ENCODE results near the gene SMC6. TPM values are rescaled to one million over a fixed set of nuclear protein-coding genes. Genes with fewer than 3 reads are reported as not detected.

The SMC6 gene
- total and polyA plus RNA-seq, 10 of the 15 experiments (the other 5 are each of a cell fraction or from before 2014, with no cell fraction given): 12.8 to 63.8 (median 38.8) TPM

DNA sequence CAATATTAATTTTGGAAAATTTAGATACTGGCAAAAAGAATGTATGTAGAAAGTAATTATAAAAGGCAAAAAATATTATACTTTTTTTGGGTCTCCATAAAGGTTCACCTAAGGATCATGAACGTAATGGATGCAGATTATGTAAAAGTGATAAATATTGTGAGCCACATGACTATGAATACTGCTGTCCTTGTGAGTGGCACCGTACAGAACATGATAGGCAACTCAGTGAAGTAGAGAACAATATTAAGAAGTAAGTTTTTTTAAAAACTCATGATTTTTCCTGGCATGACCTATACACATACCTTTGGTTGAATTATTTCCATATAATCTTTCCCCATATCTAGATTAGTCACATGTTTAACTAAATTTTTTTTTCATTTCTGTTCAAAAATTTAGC, 18.9 kb upstream of the SMC6 start:
- ChIA-PET RAD21 (ENCODE audit: unreplicated experiment) (interaction anchor here (0.9 to 1.4 kb wide), 2 partner anchors 10 to 16 kb away, joined by 3 read pairs; no protein-coding TSS in a partner anchor), POLR2A (interaction anchor here (1.0 kb wide), 1 partner anchor 13 kb away, joined by 3 read pairs; no protein-coding TSS in a partner anchor), SMC1A (ENCODE audit: uncharacterized antibody, unreplicated experiment) (interaction anchor here (0.6 to 1.7 kb wide), 11 partner anchors 8 to 57 kb away, joined by 3 to 9 read pairs (median 3); no protein-coding TSS in a partner anchor), CTCF (interaction anchor here (1.0 to 1.4 kb wide), 3 partner anchors 39 to 345 kb away, joined by 3 to 4 read pairs (median 3); no protein-coding TSS in a partner anchor)
- Histone ChIP-seq H3K36me3 (ENCODE audit: control insufficient read depth in 2 of 2, insufficient read depth in 2 of 2, low read length in 1 of 2) (peaks cover 1 to 11% of the 10 kb centered on the region in 2 experiments), H3K4me3 (no peak overlapping the region), H4K20me1 (ENCODE audit: control insufficient read depth, insufficient read depth) (no peaks in the 10 kb centered on the region), H2AFZ (ENCODE audit: control insufficient read depth, low read depth, low read length) (no peak overlapping the region), H3K4me1 (ENCODE audit: control insufficient read depth, insufficient read depth, low read length) (no peaks in the 10 kb centered on the region), H3K79me2 (ENCODE audit: control insufficient read depth, insufficient read depth, low read length) (no peaks in the 10 kb centered on the region), H3K9me3 (replicated peaks; ENCODE audit: control insufficient read depth, insufficient read depth, low read length) (no peaks in the 10 kb centered on the region), H3K27ac (ENCODE audit: control insufficient read depth, insufficient read depth) (no peak overlapping the region), H3K27me3 (replicated peaks in 1 of 2; ENCODE audit: control insufficient read depth in 2 of 2, insufficient read depth in 2 of 2, low read length in 1 of 2) (no peaks in the 10 kb centered on the region), H3K4me2 (ENCODE audit: control insufficient read depth, insufficient read depth) (no peak overlapping the region), H3K9ac (ENCODE audit: control insufficient read depth, insufficient read depth, low read length) (no peak overlapping the region)
- ATAC-seq: no peak
- no peak for DNase-seq (ENCODE audit: low read depth, low spot score)
- in situ Hi-C loops (cut with MboI): no loop called here
- FAIRE-seq: peak; percentile 27
- 98% methylated on average over 2 of the region's 2 CpGs for WGBS (ENCODE audit: insufficient coverage, insufficient replicate concordance, low lambda C conversion rate, missing lambda C conversion rate)
- no TSS peak for BruUV-seq (replicated peaks)
- intact Hi-C loops (cut with micrococcal nuclease; ENCODE audit: unreplicated experiment): no loop called here
- no peak for TF ChIP-seq TCF12 (IDR thresholded peaks at IDR 0.05; ENCODE audit: low read depth, low read length)
- TF ChIP-seq, protein P1, sequence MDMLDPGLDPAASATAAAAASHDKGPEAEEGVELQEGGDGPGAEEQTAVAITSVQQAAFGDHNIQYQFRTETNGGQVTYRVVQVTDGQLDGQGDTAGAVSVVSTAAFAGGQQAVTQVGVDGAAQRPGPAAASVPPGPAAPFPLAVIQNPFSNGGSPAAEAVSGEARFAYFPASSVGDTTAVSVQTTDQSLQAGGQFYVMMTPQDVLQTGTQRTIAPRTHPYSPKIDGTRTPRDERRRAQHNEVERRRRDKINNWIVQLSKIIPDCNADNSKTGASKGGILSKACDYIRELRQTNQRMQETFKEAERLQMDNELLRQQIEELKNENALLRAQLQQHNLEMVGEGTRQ (IDR thresholded peaks at IDR 0.05; ENCODE audit: borderline replicate concordance, low read depth, low read length): no peak
- TF ChIP-seq, protein P2, sequence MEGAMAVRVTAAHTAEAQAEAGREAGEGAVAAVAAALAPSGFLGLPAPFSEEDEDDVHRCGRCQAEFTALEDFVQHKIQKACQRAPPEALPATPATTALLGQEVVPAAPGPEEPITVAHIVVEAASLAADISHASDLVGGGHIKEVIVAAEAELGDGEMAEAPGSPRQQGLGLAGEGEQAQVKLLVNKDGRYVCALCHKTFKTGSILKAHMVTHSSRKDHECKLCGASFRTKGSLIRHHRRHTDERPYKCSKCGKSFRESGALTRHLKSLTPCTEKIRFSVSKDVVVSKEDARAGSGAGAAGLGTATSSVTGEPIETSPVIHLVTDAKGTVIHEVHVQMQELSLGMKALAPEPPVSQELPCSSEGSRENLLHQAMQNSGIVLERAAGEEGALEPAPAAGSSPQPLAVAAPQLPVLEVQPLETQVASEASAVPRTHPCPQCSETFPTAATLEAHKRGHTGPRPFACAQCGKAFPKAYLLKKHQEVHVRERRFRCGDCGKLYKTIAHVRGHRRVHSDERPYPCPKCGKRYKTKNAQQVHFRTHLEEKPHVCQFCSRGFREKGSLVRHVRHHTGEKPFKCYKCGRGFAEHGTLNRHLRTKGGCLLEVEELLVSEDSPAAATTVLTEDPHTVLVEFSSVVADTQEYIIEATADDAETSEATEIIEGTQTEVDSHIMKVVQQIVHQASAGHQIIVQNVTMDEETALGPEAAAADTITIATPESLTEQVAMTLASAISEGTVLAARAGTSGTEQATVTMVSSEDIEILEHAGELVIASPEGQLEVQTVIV (IDR thresholded peaks at IDR 0.05; ENCODE audit: borderline replicate concordance, partially characterized antibody): no peak
- TF ChIP-seq SIX5 (IDR thresholded peaks at IDR 0.05; ENCODE audit: low read depth, low read length, severe bottlenecking): no peak
- TF ChIP-seq STAT1 (conservative IDR thresholded peaks at IDR 0.05): no peak
- TF ChIP-seq BHLHE40 (IDR thresholded peaks at IDR 0.05; ENCODE audit: borderline replicate concordance in 1 of 2, low read depth in 2 of 2, low read length in 1 of 2): no peak
- TF ChIP-seq NR2C1 (IDR thresholded peaks at IDR 0.05): no peak
- TF ChIP-seq, protein P3, sequence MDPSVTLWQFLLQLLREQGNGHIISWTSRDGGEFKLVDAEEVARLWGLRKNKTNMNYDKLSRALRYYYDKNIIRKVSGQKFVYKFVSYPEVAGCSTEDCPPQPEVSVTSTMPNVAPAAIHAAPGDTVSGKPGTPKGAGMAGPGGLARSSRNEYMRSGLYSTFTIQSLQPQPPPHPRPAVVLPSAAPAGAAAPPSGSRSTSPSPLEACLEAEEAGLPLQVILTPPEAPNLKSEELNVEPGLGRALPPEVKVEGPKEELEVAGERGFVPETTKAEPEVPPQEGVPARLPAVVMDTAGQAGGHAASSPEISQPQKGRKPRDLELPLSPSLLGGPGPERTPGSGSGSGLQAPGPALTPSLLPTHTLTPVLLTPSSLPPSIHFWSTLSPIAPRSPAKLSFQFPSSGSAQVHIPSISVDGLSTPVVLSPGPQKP (IDR thresholded peaks at IDR 0.05; ENCODE audit: low read depth, low read length): no peak
- no peak for TF ChIP-seq ZNF622 (IDR thresholded peaks at IDR 0.05)
- no peak for TF ChIP-seq NR2F1 (conservative IDR thresholded peaks at IDR 0.05)
- TF ChIP-seq, protein P4, sequence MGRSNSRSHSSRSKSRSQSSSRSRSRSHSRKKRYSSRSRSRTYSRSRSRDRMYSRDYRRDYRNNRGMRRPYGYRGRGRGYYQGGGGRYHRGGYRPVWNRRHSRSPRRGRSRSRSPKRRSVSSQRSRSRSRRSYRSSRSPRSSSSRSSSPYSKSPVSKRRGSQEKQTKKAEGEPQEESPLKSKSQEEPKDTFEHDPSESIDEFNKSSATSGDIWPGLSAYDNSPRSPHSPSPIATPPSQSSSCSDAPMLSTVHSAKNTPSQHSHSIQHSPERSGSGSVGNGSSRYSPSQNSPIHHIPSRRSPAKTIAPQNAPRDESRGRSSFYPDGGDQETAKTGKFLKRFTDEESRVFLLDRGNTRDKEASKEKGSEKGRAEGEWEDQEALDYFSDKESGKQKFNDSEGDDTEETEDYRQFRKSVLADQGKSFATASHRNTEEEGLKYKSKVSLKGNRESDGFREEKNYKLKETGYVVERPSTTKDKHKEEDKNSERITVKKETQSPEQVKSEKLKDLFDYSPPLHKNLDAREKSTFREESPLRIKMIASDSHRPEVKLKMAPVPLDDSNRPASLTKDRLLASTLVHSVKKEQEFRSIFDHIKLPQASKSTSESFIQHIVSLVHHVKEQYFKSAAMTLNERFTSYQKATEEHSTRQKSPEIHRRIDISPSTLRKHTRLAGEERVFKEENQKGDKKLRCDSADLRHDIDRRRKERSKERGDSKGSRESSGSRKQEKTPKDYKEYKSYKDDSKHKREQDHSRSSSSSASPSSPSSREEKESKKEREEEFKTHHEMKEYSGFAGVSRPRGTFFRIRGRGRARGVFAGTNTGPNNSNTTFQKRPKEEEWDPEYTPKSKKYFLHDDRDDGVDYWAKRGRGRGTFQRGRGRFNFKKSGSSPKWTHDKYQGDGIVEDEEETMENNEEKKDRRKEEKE (IDR thresholded peaks at IDR 0.05): no peak
- TF ChIP-seq, protein P5, sequence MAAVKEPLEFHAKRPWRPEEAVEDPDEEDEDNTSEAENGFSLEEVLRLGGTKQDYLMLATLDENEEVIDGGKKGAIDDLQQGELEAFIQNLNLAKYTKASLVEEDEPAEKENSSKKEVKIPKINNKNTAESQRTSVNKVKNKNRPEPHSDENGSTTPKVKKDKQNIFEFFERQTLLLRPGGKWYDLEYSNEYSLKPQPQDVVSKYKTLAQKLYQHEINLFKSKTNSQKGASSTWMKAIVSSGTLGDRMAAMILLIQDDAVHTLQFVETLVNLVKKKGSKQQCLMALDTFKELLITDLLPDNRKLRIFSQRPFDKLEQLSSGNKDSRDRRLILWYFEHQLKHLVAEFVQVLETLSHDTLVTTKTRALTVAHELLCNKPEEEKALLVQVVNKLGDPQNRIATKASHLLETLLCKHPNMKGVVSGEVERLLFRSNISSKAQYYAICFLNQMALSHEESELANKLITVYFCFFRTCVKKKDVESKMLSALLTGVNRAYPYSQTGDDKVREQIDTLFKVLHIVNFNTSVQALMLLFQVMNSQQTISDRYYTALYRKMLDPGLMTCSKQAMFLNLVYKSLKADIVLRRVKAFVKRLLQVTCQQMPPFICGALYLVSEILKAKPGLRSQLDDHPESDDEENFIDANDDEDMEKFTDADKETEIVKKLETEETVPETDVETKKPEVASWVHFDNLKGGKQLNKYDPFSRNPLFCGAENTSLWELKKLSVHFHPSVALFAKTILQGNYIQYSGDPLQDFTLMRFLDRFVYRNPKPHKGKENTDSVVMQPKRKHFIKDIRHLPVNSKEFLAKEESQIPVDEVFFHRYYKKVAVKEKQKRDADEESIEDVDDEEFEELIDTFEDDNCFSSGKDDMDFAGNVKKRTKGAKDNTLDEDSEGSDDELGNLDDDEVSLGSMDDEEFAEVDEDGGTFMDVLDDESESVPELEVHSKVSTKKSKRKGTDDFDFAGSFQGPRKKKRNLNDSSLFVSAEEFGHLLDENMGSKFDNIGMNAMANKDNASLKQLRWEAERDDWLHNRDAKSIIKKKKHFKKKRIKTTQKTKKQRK (IDR thresholded peaks at IDR 0.05; ENCODE audit: low read depth, low read length): no peak
- no peak for TF ChIP-seq KDM1A (IDR thresholded peaks at IDR 0.05; ENCODE audit: borderline replicate concordance)
